Fibroblast of gingiva (primary cell): Measurements from ENCODE around the gene CCDC28B.

Experiments
- DNase-seq: peaks from one replicate; pipeline ENCODE4 v3.0.0-alpha.2; 2011; ENCODE audit warnings: low read depth

The CCDC28B gene

GRCh38 chr1:32195531-32195930, 4.9 kb upstream of the CCDC28B start:
- DNase-seq, result no peak

GRCh38 chr1:32195972-32196823, 4.2 kb upstream of the CCDC28B start:
- DNase-seq, result no peak

- no peak for DNase-seq
Measured at GRCh38 chr1:32197074-32197473, 3.3 kb upstream of the CCDC28B start.

DNA sequence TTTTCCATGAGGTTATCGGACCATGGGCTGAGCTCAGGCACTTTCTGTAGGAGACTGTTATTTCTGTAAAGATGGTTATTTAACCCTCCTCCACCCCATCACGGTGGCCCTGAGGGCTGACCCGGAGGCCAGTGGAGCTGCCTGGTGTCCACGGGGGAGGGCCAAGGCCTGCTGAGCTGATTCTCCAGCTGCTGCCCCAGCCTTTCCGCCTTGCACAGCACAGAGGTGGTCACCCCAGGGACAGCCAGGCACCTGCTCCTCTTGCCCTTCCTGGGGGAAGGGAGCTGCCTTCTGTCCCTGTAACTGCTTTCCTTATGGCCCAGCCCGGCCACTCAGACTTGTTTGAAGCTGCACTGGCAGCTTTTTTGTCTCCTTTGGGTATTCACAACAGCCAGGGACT, 2.6 kb upstream of the CCDC28B start:
- no peak for DNase-seq

GRCh38 chr1:32198237-32199042, 2.0 kb upstream of the CCDC28B start:
- DNase-seq, result no peak

DNA sequence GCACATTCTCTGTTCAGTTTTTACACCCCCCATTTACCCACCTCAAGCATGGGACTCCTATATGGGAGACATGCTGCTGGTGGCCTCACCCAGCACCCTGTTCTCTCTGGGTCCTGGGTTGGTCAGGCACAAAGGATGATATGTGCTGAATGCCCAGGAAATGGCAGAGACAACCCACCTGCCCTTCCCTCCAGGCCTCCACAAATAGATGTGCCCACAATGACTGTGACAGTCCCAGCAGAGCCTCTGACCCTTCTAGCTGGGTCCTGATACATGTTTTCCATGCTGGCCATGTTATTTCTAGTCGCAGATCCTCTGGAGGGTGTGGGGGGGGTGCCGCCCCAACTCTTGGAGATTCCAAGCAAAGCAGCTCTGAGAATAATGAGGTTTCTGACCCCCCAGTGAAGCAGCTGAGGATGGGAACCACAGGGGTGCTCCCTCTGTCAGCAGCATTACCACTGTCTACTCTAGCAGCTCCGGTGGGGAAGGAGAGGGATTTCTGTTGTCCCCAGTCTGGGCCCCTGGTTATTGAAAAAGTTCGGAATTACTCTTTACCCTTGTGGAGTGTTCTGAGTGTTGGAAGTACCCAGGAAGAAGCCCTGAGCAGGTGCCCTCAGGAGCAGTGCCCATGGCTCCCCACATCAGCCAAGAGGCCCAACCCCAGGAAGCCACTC, 1.2 kb upstream of the CCDC28B start:
- DNase-seq, result no peak

DNA sequence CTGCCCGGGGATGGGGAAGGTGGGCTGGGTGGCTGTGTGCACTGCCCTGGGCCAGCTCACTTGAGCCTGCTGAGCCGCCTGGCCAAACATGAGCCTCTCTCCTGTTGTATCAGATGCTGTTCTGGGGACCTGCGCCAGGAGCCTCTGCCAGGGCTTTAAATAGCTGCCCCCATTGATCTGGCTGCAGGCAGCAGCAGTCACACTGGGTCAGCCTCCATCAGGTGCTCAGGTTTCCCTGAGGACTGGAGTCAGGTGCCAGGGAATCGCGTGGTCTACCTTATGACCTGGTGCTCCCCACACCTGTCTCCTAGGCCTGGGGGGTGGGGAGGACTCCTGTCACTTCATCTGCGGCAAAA, 700 bp upstream of the CCDC28B start:
- peak; percentile 45 for DNase-seq

DNA sequence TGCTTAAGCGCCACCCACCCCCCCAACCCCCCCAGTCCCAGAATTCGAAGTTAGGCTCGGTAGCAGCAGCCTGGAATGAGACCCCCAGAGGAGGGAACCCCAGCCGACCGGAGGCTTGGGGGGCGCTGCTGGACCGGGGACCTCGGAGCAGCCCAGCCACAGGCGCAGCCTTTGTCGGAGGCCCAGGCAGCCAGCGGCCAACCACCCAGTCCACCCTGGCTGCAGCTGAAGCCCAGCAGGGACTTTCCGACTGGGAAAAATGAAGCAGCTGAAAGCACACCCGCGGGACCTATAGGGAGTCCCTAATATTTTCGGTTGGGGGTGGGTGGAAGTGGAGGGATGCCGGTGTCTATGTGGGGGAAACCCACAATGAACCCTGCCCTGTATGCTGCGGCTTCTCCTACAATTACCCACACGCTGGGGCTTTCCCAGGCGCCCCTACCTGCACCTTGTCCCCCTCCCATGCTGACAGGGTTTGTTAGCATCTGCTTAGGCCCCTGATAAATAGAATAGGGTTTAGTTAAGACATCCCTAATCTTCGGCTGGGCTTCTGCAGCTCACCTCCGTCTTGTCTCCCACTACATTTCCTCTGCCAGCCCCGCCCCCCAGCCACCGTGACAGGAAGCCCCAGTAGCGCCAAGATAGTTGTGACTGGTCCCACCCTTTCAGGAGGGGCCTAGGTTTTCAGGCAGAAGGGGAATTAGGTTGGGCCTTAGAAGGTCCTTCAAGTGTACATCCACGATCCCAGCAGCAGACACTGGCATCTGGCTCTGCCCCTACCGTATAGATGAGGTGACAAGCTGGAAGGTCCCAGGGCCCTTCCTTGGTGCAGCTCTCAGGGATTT, 838 bp downstream of the CCDC28B start:
- peak; percentile 44 for DNase-seq

DNA sequence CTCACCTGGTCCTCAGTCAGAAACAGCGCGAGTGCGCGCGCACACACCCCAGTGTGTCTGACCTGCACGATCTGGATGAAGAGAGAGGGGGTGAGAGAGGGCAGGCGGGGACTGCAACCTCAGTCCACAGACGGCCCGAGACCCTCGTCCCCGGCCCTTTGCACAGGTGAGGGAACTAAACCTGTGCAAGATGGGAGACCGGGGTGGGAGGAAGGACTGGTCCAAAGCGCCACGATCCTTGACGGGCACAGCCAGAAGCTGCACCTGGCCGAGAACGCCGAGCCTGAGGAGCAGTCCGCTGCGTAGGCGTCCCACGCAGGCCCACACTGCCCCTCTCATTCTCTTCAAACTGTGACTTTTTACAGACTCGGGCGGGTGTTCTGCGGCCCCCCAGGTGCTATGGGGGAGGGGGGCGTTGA, 4.6 kb downstream of the CCDC28B start:
- no peak for DNase-seq

- peak; percentile 72 for DNase-seq
Measured at GRCh38 chr1:32205401-32206370, 5.3 kb downstream of the CCDC28B start, which contains the start of gene IQCC. Gene IQCC (plus strand): TSS chr1:32205671. CDS start chr1:32205682, 11 bp downstream.

GRCh38 chr1:32208469-32208868, 8.1 kb downstream of the CCDC28B start:
- DNase-seq, result no peak

DNA sequence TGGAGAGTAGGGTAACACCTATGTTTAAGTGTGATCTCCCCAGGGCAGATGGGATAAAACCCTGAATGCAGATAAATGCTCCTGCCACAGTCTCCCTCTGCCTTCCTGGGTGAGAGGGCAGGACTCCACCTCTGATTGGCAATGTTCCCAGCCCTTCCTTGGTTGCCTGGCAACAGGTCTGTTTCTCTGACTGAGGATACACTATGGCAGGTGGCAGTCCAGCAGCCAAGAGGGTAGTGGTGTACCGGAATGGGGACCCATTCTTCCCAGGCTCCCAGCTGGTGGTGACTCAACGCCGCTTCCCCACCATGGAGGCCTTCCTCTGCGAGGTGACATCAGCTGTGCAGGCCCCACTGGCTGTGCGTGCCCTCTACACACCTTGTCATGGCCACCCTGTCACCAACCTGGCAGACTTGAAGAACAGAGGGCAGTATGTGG, 8.5 kb downstream of the CCDC28B start, which contains the start of gene DCDC2B:
Gene DCDC2B, plus strand, starts transcription at position 199 of the 438 bp plus-strand sequence. Its CDS starts 5 bp downstream, at position 204.
- DNase-seq, result no peak

DNA sequence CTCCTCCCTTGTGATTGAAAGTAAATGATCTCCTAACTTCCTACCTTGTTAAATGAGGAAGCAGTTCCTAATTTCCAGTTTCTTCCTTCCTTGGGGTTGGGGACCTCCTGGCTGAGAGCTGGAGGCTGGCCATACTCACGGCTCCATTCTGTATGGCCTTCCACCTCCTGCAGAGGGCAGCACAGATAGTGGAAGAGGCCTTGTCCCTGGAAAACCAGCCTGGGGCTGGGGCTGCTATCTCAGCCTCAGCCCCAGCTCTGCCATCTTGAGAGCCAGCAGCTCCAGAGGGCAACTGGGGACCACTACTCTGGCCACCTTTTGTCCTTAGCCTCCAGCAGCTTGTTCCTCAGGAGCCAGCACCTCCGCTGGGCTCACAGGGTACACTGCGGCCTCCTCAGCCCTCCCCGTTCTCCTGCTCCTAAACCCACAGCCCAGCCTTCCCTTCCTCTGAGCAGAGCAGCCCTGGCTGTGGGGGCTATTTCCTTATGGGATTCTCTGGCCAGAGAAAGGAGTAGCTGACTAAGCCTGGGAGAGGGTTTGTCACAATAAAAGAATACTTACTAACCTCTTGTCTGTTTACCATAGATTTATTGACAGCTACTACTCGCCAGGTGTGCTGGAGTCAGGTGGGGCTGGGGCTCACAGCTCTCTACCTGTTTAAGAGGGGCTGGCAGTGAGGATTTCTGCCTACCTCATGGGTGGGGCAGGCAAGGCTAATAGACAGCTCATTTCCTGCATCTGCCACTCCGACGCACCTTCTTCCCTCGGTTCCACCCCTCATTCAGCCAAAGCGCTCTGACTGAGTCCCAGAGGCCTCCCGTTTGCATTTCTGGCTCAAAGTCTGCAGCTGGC, 15.5 kb downstream of the CCDC28B start:
- peak; percentile 47 for DNase-seq

DNA sequence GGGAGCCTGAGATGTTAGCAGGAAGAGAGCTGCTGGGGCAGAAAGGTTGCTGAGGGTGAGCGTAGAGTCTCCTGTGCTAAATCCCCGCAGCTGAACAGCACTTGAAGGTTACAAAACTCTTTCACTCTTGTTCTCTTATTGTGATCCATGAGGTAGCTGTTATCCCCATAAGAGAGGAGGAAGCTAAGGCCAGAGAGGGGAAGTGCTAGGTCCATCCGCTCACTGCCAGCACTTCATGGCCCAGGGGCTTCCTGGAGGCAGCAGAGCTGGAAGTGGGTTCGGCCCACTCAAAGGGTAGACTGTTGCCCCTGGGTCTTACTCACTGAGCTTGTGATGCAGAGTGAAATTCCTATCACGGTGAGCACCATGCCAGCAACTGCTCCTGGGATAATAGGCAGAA, 16.2 kb downstream of the CCDC28B start:
- DNase-seq, result no peak

DNA sequence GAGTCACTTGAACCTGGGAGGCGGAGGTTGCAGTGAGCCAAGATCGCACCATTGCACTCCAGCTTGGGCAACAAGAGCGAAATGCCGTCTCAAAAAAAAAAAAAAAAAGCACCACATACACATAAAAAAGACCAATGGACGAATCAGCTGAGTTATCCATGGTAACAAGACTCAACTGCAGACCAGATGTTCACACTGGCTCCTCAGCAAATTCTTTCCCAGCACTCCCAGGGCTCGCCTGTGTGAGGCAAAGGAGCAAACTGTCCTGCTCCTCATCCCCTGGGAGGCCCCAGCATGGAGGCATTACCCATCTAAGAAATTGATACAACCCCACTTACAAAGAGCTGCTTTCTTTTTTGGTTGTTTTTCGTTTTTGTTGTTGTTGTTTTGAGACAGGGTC, 18.6 kb downstream of the CCDC28B start:
- peak; percentile 69 for DNase-seq

DNA sequence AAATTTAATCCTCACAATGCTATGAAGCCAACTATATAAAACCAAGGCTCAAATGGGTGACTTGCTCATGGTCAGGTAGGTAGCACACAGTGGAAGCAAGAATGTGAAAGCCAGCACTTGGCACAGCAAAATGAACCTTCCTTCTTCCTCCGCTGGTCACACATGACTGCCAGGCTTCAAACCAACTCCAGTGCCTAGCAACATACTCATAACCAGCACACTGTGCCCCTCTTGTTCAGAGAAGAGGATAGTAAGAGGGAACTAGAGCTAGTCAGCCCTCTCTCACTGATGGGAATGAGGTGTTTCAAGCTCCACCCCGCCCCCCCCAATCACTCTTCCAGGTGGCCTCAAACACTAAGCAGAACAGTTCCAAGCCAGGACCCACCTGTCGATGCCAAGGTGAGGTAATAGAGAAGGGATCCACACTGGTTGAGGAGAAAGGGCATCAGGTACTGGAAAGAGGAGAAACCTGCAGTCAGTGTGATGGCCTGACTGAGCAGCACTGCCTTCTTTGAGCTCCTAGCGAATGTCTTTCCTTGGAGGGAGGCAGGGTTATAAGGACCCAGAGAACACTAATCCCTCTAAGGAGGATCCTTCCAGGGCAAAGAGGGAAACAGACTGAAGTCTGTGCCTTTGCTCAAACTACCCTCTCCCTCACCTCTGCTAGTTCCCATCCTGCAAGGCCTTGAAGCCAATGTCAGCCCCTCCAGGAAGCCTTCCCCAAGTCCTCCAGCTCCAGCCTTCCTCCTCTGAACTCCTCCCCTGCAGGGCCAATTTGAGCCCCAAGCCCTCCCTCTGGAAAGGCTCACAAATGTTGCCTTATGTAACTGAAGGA, 20.6 kb downstream of the CCDC28B start:
- no peak for DNase-seq

DNA sequence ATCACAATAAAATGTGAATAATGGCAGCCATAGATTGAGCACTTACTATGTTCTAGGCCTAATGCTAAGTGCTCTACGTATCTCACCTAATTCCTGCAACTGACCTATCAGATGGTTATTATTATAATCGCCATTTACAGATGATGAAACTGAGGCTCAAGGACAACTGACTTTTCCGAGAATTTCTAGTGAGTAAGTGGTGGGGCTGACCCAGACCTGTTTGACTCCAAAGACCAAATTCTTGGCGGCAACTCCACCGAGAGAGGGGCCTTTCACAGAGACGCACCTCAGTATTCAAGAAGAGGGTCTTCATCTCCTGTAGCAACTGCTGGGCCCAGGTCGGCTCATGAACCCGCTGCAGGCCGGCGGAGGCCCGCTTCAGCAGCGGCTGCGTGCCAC, 21.2 kb downstream of the CCDC28B start:
- no peak for DNase-seq

GRCh38 chr1:32221980-32222755, 21.8 kb downstream of the CCDC28B start, which contains the start of the genes EIF3I and TMEM234:
Gene EIF3I (plus strand): TSS chr1:32222407. CDS start chr1:32222442, 35 bp downstream.
Gene TMEM234 (minus strand): TSS chr1:32222353. CDS start chr1:32222322, 31 bp downstream.
- DNase-seq, result peak; percentile 88
